AG08396 (cell line): ENCODE results near the gene GRM5.
A peak's percentile ranks its signal among the peaks of the same experiment; 100 is the strongest.
"Not testable (repeated sequence)": the region's sequence is repeated elsewhere in the genome, so short reads cannot be mapped to it uniquely, and the experiment has no call there.

Source experiments
- DNase-seq: peaks from one replicate; pipeline ENCODE4 v3.0.0; 2012; ENCODE audit warnings: low spot score, mixed read lengths

GRM5 gene

GRCh38 chr11:89065651-89066201 is at the start of gene GRM5:
TSS of gene GRM5 (minus strand) at chr11:89065982. CDS start at chr11:89047872, 18,110 bp downstream.
- DNase-seq: not testable (repeated sequence)

- peak; percentile 0 for DNase-seq
Observed at GRCh38 chr11:89097956-89098355, 32.2 kb upstream of the GRM5 start.

GRCh38 chr11:89093806-89094205 is 28.0 kb upstream of the GRM5 start:
- not testable (repeated sequence) for DNase-seq

GRCh38 chr11:89084951-89085350 is 19.2 kb upstream of the GRM5 start:
- DNase-seq: not testable (repeated sequence)

- not testable (repeated sequence) for DNase-seq
Observed at GRCh38 chr11:89070911-89071310, 5.1 kb upstream of the GRM5 start.

GRCh38 chr11:89067264-89067663 is 1.5 kb upstream of the GRM5 start:
- no peak for DNase-seq

GRCh38 chr11:89065066-89065465 is 716 bp downstream of the GRM5 start:
- DNase-seq: no peak

- DNase-seq: not testable (repeated sequence)
Observed at GRCh38 chr11:89063481-89063951, 2.3 kb downstream of the GRM5 start.

- DNase-seq: not testable (repeated sequence)
Observed at GRCh38 chr11:89062771-89063298, 2.9 kb downstream of the GRM5 start.

GRCh38 chr11:89061839-89062238 is 3.9 kb downstream of the GRM5 start:
- DNase-seq: not testable (repeated sequence)

GRCh38 chr11:89057406-89057805 is 8.4 kb downstream of the GRM5 start:
- not testable (repeated sequence) for DNase-seq

- DNase-seq: no peak
Observed at GRCh38 chr11:89052220-89052619, 13.6 kb downstream of the GRM5 start.

GRCh38 chr11:89047159-89047558 is 18.6 kb downstream of the GRM5 start:
- DNase-seq: not testable (repeated sequence)

- DNase-seq: not testable (repeated sequence)
Observed at GRCh38 chr11:89043861-89044588, 21.8 kb downstream of the GRM5 start.

GRCh38 chr11:89029671-89030070 is 36.1 kb downstream of the GRM5 start:
- DNase-seq: not testable (repeated sequence)

- no peak for DNase-seq
Observed at GRCh38 chr11:89021339-89021738, 44.4 kb downstream of the GRM5 start.

- DNase-seq: not testable (repeated sequence)
Observed at GRCh38 chr11:89019827-89020547, 45.8 kb downstream of the GRM5 start.

GRCh38 chr11:89016214-89016613 is 49.6 kb downstream of the GRM5 start:
- no peak for DNase-seq

GRCh38 chr11:89015614-89016013 is 50.2 kb downstream of the GRM5 start:
- no peak for DNase-seq

- DNase-seq: not testable (repeated sequence)
Observed at GRCh38 chr11:89000852-89001251, 64.9 kb downstream of the GRM5 start.

GRCh38 chr11:88979641-88980040 is 86.1 kb downstream of the GRM5 start:
- peak; percentile 2 for DNase-seq

- DNase-seq: not testable (repeated sequence)
Observed at GRCh38 chr11:88978992-88979391, 86.8 kb downstream of the GRM5 start.
